Panc1 (cell line): ENCODE measurements around the gene PSD4. TPM values are rescaled to one million over a fixed set of nuclear protein-coding genes. Genes with fewer than 3 reads are reported as not detected.

Source experiments
- ATAC-seq: fragments of 200-7000 bp; cut with Tn5 transposase; 2 replicates; pipeline ENCODE4 v1.9.1; 2020; ENCODE audit warnings: mild to moderate bottlenecking, moderate library complexity
- BruUV-seq: library from RNA; stranded (reverse); fragments of 400-500 nt; replicated peaks from 2 replicates; lab custom pipeline; 2021; lab: Mats Ljungman, UMichigan
- CTCF ChIA-PET: fragments of 300-600 bp; sonication (Branson Sonifier 250); formaldehyde crosslinking; loops from one replicate; lab custom pipeline; 2022; ENCODE audit warnings: antibody characterized with exemption; lab: Charles Lee
- POLR2A ChIA-PET: fragments of 300-600 bp; sonication (Branson Sonifier 250); formaldehyde crosslinking; loops from one replicate; lab custom pipeline; 2022; ENCODE audit warnings: antibody characterized with exemption; lab: Charles Lee
- DNase-seq: peaks from one replicate; pipeline ENCODE4 v3.0.0-alpha.2; 2010; ENCODE audit warnings: low read depth, low spot score
- H3K27ac ChIP-seq: 2 replicates; pipeline ENCODE4 v1.5.1; 2011; ENCODE audit warnings: mild to moderate bottlenecking, low read length, inconsistent platforms
- H3K27me3 ChIP-seq: fragments of 200-500 bp; sonication (Bioruptor generic); 2 replicates; pipeline ENCODE4 v1.6.0; 2014; ENCODE audit warnings: low read length, inconsistent platforms; ENCODE audit not compliant: control insufficient read depth, insufficient read depth
- H3K36me3 ChIP-seq: fragments of 200-500 bp; sonication (Bioruptor generic); 2 replicates; pipeline ENCODE4 v1.5.1; 2014; ENCODE audit warnings: inconsistent platforms, mild to moderate bottlenecking, low read length, moderate library complexity; ENCODE audit not compliant: control insufficient read depth, insufficient read depth
- H3K4me1 ChIP-seq: 2 replicates; pipeline ENCODE4 v1.5.1; 2011; ENCODE audit warnings: inconsistent platforms, mild to moderate bottlenecking, low read length, moderate library complexity; ENCODE audit not compliant: control insufficient read depth, insufficient read depth
- H3K4me3 ChIP-seq, 2 experiments: 2 replicates each; pipeline ENCODE4 v1.5.1; 2011 to 2012; ENCODE audit warnings: low read depth in 2 of 2, low read length in 2 of 2, mild to moderate bottlenecking in 2 of 2, inconsistent platforms in 1 of 2, moderate library complexity in 1 of 2
- H3K9me3 ChIP-seq: fragments of 200-500 bp; sonication (Bioruptor generic); 2 replicates; pipeline ENCODE4 v1.5.1; 2014; ENCODE audit warnings: low read depth, mild to moderate bottlenecking, inconsistent platforms, low read length, moderate library complexity; ENCODE audit not compliant: control insufficient read depth, insufficient read depth
- POLR2AphosphoS5 ChIP-seq: IDR thresholded peaks from 2 replicates; pipeline ENCODE4 v1.6.1; 2012; ENCODE audit warnings: mild to moderate bottlenecking, low read depth, low read length, moderate library complexity
- SIN3A ChIP-seq: IDR thresholded peaks from 2 replicates; pipeline ENCODE4 v1.6.1; 2012; ENCODE audit warnings: low read depth, mild to moderate bottlenecking, low read length, moderate library complexity, borderline replicate concordance; ENCODE audit not compliant: insufficient read depth
- TCF7L2 ChIP-seq: IDR thresholded peaks from 2 replicates; pipeline ENCODE4 v1.6.1; 2011; ENCODE audit warnings: mild to moderate bottlenecking, low read depth, low read length, inconsistent platforms
- in situ Hi-C: cut with HindIII; loops from 2 replicates; pipeline ENCODE4 v1.10.0; 2016; ENCODE audit warnings: low sequenced_read_pairs, low pct_unique_long_range_greater_than_20kb
- intact Hi-C: fragments of 100-400 bp; cut with micrococcal nuclease; formaldehyde crosslinking; loops from one replicate; pipeline ENCODE4 v1.10.0; 2022; ENCODE audit not compliant: unreplicated experiment
- total RNA-seq: library from RNA; stranded (reverse); gene quantifications from one replicate; pipeline ENCODE4 v1.2.1, GENCODE V29; 2021; ENCODE audit not compliant: unreplicated experiment
- TF ChIP-seq, protein P1 (sequence below): fragments of 450-650 bp; IDR thresholded peaks from 2 replicates; pipeline ENCODE4 v1.5.1; 2017; ENCODE audit warnings: mild to moderate bottlenecking
- TF ChIP-seq, protein P2 (sequence below), 2 experiments: IDR thresholded peaks; 2 replicates each; pipeline ENCODE4 v1.6.1; 2011 to 2012; ENCODE audit warnings: low read depth in 2 of 2, control low read depth in 1 of 2, low read length in 1 of 2, mild to moderate bottlenecking in 1 of 2, moderate library complexity in 1 of 2; ENCODE audit not compliant: insufficient read depth in 1 of 2

The PSD4 gene
- total RNA-seq, 1 experiment from 2014 or later: 3.6 TPM

DNA sequence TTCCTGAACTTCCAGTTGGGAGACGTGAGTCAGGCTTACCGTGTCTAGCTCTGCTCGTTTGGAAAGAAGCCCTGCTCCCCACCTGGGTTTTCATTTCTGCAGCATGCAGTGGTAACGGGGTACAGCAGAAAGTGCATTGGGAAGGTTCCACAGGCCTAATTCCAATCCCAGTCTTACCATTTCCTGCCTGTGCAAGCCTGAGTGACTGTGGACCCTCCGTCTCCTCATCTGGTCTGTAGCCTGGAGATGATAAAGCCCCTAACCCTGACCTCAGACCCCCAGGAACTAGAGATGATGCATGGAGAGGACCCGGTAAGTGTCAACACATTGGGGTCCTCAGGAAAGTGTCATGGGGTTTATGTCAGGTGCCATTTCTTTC, 5.8 kb upstream of the PSD4 start:
- H3K27ac ChIP-seq: no peak overlapping the region
- no peaks in the 10 kb centered on the region; the same call in 1 of the 2 replicates for H3K36me3 ChIP-seq
- intact Hi-C loops (no loop called here), in situ Hi-C loops (no loop called here)
- ATAC-seq (no peak), DNase-seq (no peak)
- ChIA-PET POLR2A (no interaction called here), CTCF (interaction anchor here (0.7 kb wide), 1 partner anchor 469 kb away, joined by 4 read pairs; no protein-coding TSS in a partner anchor)
- TF ChIP-seq, protein P1, sequence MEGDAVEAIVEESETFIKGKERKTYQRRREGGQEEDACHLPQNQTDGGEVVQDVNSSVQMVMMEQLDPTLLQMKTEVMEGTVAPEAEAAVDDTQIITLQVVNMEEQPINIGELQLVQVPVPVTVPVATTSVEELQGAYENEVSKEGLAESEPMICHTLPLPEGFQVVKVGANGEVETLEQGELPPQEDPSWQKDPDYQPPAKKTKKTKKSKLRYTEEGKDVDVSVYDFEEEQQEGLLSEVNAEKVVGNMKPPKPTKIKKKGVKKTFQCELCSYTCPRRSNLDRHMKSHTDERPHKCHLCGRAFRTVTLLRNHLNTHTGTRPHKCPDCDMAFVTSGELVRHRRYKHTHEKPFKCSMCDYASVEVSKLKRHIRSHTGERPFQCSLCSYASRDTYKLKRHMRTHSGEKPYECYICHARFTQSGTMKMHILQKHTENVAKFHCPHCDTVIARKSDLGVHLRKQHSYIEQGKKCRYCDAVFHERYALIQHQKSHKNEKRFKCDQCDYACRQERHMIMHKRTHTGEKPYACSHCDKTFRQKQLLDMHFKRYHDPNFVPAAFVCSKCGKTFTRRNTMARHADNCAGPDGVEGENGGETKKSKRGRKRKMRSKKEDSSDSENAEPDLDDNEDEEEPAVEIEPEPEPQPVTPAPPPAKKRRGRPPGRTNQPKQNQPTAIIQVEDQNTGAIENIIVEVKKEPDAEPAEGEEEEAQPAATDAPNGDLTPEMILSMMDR: no peak
- no peak for TF ChIP-seq TCF7L2
- no peak for TF ChIP-seq SIN3A
- no peak for TF ChIP-seq POLR2AphosphoS5
- TF ChIP-seq, protein P2, sequence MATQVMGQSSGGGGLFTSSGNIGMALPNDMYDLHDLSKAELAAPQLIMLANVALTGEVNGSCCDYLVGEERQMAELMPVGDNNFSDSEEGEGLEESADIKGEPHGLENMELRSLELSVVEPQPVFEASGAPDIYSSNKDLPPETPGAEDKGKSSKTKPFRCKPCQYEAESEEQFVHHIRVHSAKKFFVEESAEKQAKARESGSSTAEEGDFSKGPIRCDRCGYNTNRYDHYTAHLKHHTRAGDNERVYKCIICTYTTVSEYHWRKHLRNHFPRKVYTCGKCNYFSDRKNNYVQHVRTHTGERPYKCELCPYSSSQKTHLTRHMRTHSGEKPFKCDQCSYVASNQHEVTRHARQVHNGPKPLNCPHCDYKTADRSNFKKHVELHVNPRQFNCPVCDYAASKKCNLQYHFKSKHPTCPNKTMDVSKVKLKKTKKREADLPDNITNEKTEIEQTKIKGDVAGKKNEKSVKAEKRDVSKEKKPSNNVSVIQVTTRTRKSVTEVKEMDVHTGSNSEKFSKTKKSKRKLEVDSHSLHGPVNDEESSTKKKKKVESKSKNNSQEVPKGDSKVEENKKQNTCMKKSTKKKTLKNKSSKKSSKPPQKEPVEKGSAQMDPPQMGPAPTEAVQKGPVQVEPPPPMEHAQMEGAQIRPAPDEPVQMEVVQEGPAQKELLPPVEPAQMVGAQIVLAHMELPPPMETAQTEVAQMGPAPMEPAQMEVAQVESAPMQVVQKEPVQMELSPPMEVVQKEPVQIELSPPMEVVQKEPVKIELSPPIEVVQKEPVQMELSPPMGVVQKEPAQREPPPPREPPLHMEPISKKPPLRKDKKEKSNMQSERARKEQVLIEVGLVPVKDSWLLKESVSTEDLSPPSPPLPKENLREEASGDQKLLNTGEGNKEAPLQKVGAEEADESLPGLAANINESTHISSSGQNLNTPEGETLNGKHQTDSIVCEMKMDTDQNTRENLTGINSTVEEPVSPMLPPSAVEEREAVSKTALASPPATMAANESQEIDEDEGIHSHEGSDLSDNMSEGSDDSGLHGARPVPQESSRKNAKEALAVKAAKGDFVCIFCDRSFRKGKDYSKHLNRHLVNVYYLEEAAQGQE (IDR thresholded peaks at IDR 0.05; ENCODE audit: insufficient read depth in 1 of 2, low read depth in 2 of 2, low read length in 1 of 2): no peak
- H3K27me3 ChIP-seq: no peaks in the 10 kb centered on the region
- no peaks in the 10 kb centered on the region for H3K9me3 ChIP-seq
- H3K4me3 ChIP-seq: no peak overlapping the region
- no peaks in the 10 kb centered on the region for H3K4me1 ChIP-seq
- BruUV-seq: no TSS peak

DNA sequence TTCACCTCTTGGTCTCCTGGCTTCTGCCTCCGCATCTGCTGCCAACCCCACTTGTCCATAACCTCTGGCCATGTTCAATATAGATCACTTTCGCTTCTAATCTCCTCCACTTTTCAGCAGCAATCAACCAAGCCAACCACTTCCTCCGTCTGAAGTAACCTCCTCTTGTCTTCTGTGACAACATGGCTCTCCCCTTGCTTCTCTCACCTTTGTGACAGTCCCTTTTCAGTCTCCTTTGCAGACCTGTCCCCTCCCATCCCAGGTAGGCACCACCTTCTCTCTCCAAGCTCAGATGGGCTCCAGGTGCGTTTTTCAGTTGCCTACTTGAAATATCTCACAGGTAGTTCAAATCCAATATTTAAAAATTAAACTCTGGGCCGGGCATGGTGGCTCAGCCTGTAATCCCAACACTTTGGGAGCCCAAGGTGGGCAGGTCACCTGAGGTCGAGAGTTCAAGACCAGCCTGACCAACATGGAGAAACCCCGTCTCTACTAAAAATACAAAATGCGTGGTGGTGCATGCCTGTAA, 4.7 kb upstream of the PSD4 start:
- Histone ChIP-seq H3K4me3 (no peak overlapping the region), H3K27ac (no peak overlapping the region), H3K27me3 (no peaks in the 10 kb centered on the region), H3K4me1 (no peaks in the 10 kb centered on the region), H3K36me3 (no peaks in the 10 kb centered on the region; the same call in 1 of the 2 replicates), H3K9me3 (no peaks in the 10 kb centered on the region)
- ChIA-PET CTCF (no interaction called here), POLR2A (no interaction called here)
- in situ Hi-C loops (no loop called here), intact Hi-C loops (no loop called here)
- no TSS peak for BruUV-seq
- DNase-seq (no peak), ATAC-seq (no peak)
- TF ChIP-seq TCF7L2: no peak
- TF ChIP-seq, protein P1: no peak
